AG04449 (cell line): ENCODE results near the gene FNDC10.
A peak's percentile ranks its signal among the peaks of the same experiment; 100 is the strongest.
"Not testable (repeated sequence)": the region's sequence is repeated elsewhere in the genome, so short reads cannot be mapped to it uniquely, and the experiment has no call there.

Source experiments
- CTCF ChIA-PET: fragments of 350-600 bp; formaldehyde crosslinking; extraction: SDS; loops from one replicate; lab custom pipeline; 2021; ENCODE audit warnings: antibody characterized with exemption; lab: Yijun Ruan, JAX
- POLR2A ChIA-PET: fragments of 400-600, 350-600 bp; formaldehyde crosslinking; extraction: SDS; loops from one replicate; lab custom pipeline; 2020; ENCODE audit warnings: antibody characterized with exemption, inconsistent platforms; lab: Yijun Ruan, JAX
- DNase-seq: peaks from one replicate; pipeline ENCODE4 v3.0.0-alpha.2; 2010; ENCODE audit warnings: low read depth, low spot score
- H3K4me3 ChIP-seq: 2 replicates; pipeline ENCODE4 v1.5.1; 2011; ENCODE audit warnings: low read depth, mild to moderate bottlenecking, control low read depth, low read length
- CTCF ChIP-seq: IDR thresholded peaks from one replicate; pipeline ENCODE4 v1.5.1; 2011; ENCODE audit warnings: mild to moderate bottlenecking, moderate library complexity, low read length, control low read depth, inconsistent platforms; ENCODE audit not compliant: insufficient read depth; ENCODE audit errors: missing control alignments

FNDC10 gene

GRCh38 chr1:1599935-1600860 lies at the start of gene FNDC10:
Gene FNDC10, minus strand, starts transcription at chr1:1600135. Its CDS starts 120 bp downstream, at chr1:1600015.
- TF ChIP-seq CTCF: no peak
- peak within 1 kb of the TSS; percentile 56 for H3K4me3 ChIP-seq
- CTCF ChIA-PET: no interaction called here
- no peak for DNase-seq
- POLR2A ChIA-PET: no interaction called here

- H3K4me3 ChIP-seq, POLR2A ChIA-PET, DNase-seq, CTCF ChIA-PET: not testable (repeated sequence)
Observed at GRCh38 chr1:1648265-1648664, 48.3 kb upstream of the FNDC10 start.

DNA sequence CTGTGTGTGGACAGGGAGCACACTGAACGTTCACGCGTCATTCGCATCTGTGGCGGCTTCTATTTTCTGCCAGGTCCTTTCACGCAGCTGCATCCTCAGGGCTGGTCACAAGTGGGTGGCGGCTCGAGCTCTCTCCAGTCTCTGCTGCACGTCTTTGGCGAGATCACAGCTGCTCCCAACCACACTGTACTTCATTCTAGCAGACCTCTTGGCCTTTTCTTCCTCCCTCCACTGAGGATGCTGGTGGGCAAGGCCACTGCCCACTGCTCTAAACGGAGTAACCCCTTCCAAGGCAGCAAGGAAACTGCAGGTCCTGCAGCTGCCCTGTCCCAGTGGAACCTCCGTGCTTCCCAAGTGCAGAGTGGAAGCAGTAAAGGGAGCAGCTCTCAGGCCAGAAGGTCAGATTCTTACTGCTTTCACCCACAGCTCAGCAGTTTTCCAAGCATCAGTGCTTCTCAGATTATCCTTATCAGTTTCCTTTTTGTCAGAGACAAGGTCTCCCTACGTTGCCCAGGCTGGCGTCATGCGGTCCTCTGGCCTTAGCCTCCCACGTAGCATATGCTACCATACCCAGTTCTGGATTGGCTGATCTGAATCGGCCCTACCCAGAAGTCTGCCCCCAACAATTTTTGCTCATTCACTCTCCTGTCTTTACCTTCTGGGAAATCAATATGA lies 47.8 kb upstream of the FNDC10 start:
- DNase-seq, H3K4me3 ChIP-seq, CTCF ChIA-PET, POLR2A ChIA-PET: not testable (repeated sequence)

- CTCF ChIA-PET: interaction anchor here (1.1 kb wide), 1 partner anchor 260 kb away, joined by 6 read pairs; no protein-coding TSS in a partner anchor
- DNase-seq, H3K4me3 ChIP-seq, POLR2A ChIA-PET: not testable (repeated sequence)
Observed at GRCh38 chr1:1646326-1646725, 46.4 kb upstream of the FNDC10 start.

DNA sequence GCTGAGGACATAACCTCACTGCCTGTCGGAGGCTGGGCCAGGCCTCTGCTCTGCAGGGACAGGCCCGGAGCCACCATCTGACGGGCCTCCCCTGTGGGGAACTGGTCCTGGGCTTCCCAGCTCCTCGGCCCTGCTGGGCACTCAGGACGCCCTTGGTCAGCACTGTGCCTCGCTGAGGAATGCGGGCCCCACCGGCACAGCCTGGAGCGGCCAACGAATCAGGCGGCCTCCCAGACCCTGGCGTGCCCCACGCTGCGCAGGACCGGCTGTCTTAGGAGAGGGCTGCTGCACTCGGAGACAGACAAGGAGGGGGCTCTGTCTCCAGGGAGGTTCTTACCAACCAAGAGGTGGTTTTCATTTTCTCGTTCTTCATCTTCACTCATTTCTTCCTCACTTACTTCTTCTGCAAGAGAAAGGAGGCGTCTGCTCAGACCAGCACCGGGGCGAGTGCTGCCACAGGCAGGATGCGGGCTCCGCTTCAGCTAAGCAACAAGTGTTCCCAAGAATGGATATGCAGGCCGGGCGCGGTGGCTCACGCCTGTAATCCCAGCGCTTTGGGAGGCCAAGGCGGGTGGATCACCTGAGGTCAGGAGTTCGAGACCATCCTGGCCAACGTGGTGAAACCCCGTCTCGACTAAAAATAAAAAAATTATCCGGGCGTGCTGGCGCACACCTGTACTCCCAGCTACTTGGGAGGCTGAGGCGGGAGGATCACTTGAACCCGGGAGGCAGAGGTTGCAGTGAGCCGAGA lies 41.0 kb upstream of the FNDC10 start:
- DNase-seq, POLR2A ChIA-PET, H3K4me3 ChIP-seq, CTCF ChIA-PET: not testable (repeated sequence)

DNA sequence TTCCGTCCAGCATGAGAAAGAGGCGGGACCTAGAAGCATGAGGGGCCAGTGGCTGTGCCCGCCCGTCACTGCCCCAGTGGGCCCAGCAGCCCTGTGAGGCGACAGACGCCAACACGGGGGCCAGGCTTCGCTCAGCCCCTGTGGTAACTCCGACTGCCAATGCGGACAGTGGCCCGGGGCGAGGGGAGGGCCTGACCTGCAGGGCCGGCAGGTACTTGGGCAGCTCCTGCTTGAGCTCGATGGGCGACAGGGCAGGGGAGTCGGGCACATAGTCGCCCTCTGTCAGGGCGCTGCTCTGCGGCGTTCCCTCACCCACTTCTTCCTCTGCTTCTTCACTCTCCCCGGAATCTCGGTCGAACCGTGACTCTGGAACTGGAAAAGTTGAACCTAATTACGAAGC lies 40.1 kb upstream of the FNDC10 start:
- POLR2A ChIA-PET, CTCF ChIA-PET, H3K4me3 ChIP-seq, DNase-seq: not testable (repeated sequence)

- CTCF ChIA-PET, DNase-seq, H3K4me3 ChIP-seq, POLR2A ChIA-PET: not testable (repeated sequence)
Observed at GRCh38 chr1:1639368-1639767, 39.4 kb upstream of the FNDC10 start.

GRCh38 chr1:1638528-1638927 lies 38.6 kb upstream of the FNDC10 start:
- H3K4me3 ChIP-seq, CTCF ChIA-PET, DNase-seq, POLR2A ChIA-PET: not testable (repeated sequence)

DNA sequence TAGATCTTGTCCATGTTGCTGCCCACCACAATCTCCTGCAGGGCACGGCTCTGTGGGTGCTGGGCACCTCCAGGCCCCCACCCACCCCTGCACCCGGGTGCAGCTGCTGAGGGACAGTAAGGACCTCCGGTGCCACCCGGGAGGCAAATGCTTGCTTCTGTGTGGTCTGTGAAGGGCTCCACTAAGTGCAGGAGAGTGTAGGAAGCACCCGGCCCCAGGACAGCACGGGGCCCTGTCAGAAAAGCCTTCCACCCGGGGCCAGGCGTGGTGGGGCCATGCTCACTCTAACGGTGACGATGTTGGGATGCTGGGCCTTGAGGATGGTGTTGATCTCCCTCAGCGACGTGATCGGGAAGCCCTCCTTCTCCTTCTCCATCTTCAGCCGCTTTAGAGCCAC lies 37.5 kb upstream of the FNDC10 start:
- CTCF ChIA-PET, POLR2A ChIA-PET, H3K4me3 ChIP-seq, DNase-seq: not testable (repeated sequence)

DNA sequence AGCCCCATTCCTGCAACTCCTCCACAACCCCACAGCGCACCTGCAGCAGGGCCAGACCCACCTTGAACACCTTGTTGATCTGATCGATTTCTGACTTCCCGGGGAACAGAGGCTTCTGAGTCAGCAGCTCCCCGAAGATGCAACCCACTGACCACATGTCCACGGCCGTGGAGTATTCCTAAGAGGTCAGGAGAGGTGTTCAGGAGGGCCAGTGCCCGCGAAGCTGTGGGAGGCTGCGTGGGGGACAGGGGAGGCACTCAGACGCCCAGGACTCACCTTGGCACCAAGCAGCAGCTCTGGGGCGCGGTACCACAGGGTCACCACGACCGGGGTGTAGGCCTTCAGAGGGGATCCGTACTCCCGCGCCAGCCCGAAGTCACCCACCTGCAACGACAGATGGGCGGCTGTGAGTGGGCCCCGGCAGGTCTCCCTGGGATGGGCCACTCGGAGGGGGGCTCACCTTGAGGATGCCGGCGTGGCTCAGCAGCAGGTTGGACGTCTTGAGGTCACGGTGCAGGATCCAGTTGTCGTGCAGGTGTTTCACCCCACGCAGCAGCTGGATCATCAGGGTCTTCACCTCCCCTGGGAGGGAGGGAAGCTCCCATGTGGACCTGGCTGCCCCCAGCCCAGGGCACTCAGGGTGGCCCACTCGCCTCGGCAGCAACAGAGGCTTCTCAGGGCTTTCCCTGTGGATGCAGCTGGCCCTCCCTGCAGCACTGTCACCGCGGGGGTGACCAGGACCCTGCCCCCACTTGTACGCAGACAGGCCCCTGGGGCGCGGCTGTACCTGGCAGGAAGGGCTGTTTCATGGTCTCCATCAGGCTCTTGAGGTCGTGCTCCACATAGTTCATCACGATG lies 36.9 kb upstream of the FNDC10 start:
- CTCF ChIA-PET, POLR2A ChIA-PET, H3K4me3 ChIP-seq, DNase-seq: not testable (repeated sequence)

GRCh38 chr1:1634613-1635012 lies 34.7 kb upstream of the FNDC10 start:
- H3K4me3 ChIP-seq, DNase-seq, CTCF ChIA-PET, POLR2A ChIA-PET: not testable (repeated sequence)

DNA sequence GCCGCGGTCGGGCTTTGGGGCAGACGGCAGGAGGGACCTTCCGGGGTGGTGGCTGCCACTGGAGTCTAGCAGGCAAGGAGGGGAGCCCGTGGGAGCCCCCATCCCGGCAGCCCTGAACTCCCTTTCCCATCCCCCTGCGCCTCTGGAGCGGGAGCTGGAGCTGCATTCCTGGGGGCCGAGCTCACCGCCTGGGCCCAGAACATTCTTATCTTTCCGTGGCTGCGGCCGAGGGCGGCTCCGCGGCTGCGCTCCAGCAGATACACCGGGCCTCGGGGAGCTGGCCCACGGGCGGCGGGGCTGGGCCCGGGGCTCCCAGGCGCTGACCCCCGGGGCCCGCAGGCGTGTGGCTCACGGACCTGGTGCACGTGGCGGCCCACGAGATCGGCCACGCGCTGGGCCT lies 33.5 kb upstream of the FNDC10 start:
- POLR2A ChIA-PET, DNase-seq, CTCF ChIA-PET: not testable (repeated sequence)

More for the DNA sequence above, 33.5 kb upstream of the FNDC10 start:
- H3K4me3 ChIP-seq: not testable (repeated sequence)
